ENCODE measurements around the gene SRC. TPM values are rescaled to one million over a fixed set of nuclear protein-coding genes. Genes with fewer than 3 reads are reported as not detected.

Gene SRC
- total RNA-seq, 1 experiment from 2014 or later: 55.6 TPM

- TF ChIP-seq EZH2phosphoT487 (IDR thresholded peaks at IDR 0.05; ENCODE audit: borderline replicate concordance, low read length): no peak
- TF ChIP-seq, protein P1, sequence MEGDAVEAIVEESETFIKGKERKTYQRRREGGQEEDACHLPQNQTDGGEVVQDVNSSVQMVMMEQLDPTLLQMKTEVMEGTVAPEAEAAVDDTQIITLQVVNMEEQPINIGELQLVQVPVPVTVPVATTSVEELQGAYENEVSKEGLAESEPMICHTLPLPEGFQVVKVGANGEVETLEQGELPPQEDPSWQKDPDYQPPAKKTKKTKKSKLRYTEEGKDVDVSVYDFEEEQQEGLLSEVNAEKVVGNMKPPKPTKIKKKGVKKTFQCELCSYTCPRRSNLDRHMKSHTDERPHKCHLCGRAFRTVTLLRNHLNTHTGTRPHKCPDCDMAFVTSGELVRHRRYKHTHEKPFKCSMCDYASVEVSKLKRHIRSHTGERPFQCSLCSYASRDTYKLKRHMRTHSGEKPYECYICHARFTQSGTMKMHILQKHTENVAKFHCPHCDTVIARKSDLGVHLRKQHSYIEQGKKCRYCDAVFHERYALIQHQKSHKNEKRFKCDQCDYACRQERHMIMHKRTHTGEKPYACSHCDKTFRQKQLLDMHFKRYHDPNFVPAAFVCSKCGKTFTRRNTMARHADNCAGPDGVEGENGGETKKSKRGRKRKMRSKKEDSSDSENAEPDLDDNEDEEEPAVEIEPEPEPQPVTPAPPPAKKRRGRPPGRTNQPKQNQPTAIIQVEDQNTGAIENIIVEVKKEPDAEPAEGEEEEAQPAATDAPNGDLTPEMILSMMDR (conservative IDR thresholded peaks at IDR 0.05; ENCODE audit: low read depth, low read length): no peak
- no peak for TF ChIP-seq EZH2 (IDR thresholded peaks at IDR 0.05; ENCODE audit: low read length, unreplicated experiment)
- peaks cover 68% of the 10 kb centered on the region for H3K79me2 ChIP-seq (ENCODE audit: low read length)
Measured at GRCh38 chr20:37362821-37363220, 16.9 kb downstream of the SRC start.

GRCh38 chr20:37363221-37364012 lies 17.5 kb downstream of the SRC start:
- intact Hi-C loops (cut with micrococcal nuclease): no loop called here
- H4K20me1 ChIP-seq (ENCODE audit: low read length): peaks cover 7% of the 10 kb centered on the region; the same call in 1 of the 2 replicates
- DNase-seq (no peak), ATAC-seq (no peak)
- CTCF ChIA-PET: no interaction called here
- peaks cover 12% of the 10 kb centered on the region for H3K36me3 ChIP-seq (ENCODE audit: low read depth, low read length)
- BruUV-seq (replicated peaks): no TSS peak
- H3K79me2 ChIP-seq (ENCODE audit: low read length): peaks cover 62% of the 10 kb centered on the region
- POLR2A ChIA-PET (ENCODE audit: unreplicated experiment): no interaction called here
- TF ChIP-seq EZH2phosphoT487 (IDR thresholded peaks at IDR 0.05; ENCODE audit: borderline replicate concordance, low read length): no peak
- TF ChIP-seq EZH2 (IDR thresholded peaks at IDR 0.05; ENCODE audit: low read length, unreplicated experiment): no peak
- TF ChIP-seq, protein P1 (conservative IDR thresholded peaks at IDR 0.05; ENCODE audit: low read depth, low read length): no peak
- no peaks in the 10 kb centered on the region for H3K9me3 ChIP-seq (ENCODE audit: low read length)
- no peak overlapping the region for H3K27ac ChIP-seq (ENCODE audit: low read length)
- H3K9ac ChIP-seq (ENCODE audit: low read length): no peak overlapping the region
- H2AFZ ChIP-seq (ENCODE audit: low read length): no peak overlapping the region
- peaks cover 14% of the 10 kb centered on the region for H3K4me1 ChIP-seq (ENCODE audit: insufficient read depth, low read length)
- H3K4me3 ChIP-seq (ENCODE audit: low read length): no peak overlapping the region
- H3K4me2 ChIP-seq (ENCODE audit: low read length): no peak overlapping the region
- H3F3A ChIP-seq (ENCODE audit: low read length, unreplicated experiment): no peaks in the 10 kb centered on the region
- no peaks in the 10 kb centered on the region for H3K27me3 ChIP-seq (ENCODE audit: low read length)
- H3K9me2 ChIP-seq (replicated peaks; ENCODE audit: low read length): no peaks in the 10 kb centered on the region

More at GRCh38 chr20:37362821-37363220, 16.9 kb downstream of the SRC start:
- BruUV-seq (replicated peaks): no TSS peak
- no peak overlapping the region for H3K27ac ChIP-seq (ENCODE audit: low read length)
- H3K9me3 ChIP-seq (ENCODE audit: low read length): no peaks in the 10 kb centered on the region
- no peak overlapping the region for H3K9ac ChIP-seq (ENCODE audit: low read length)
- peaks cover 7% of the 10 kb centered on the region; the same call in 1 of the 2 replicates for H4K20me1 ChIP-seq (ENCODE audit: low read length)
- POLR2A ChIA-PET (ENCODE audit: unreplicated experiment): no interaction called here
- intact Hi-C loops (cut with micrococcal nuclease): no loop called here
- no peak overlapping the region for H3K4me3 ChIP-seq (ENCODE audit: low read length)
- peaks cover 20% of the 10 kb centered on the region for H3K4me1 ChIP-seq (ENCODE audit: insufficient read depth, low read length)
- no peaks in the 10 kb centered on the region for H3F3A ChIP-seq (ENCODE audit: low read length, unreplicated experiment)
- ATAC-seq (no peak), DNase-seq (no peak)
- no peak overlapping the region for H2AFZ ChIP-seq (ENCODE audit: low read length)
- H3K27me3 ChIP-seq (ENCODE audit: low read length): no peaks in the 10 kb centered on the region
- CTCF ChIA-PET: no interaction called here
- no peaks in the 10 kb centered on the region for H3K9me2 ChIP-seq (replicated peaks; ENCODE audit: low read length)
- peaks cover 12% of the 10 kb centered on the region for H3K36me3 ChIP-seq (ENCODE audit: low read depth, low read length)
- H3K4me2 ChIP-seq (ENCODE audit: low read length): no peak overlapping the region

All from PC-3 (cell line).